SK-N-DZ (cell line): Measurements from ENCODE around the gene LMBR1.
"Not testable (repeated sequence)": the region's sequence is repeated elsewhere in the genome, so short reads cannot be mapped to it uniquely, and the experiment has no call there.

Experiments used
- DNase-seq: peaks from one replicate; pipeline ENCODE4 v3.0.0-alpha.2; 2015; ENCODE audit warnings: low spot score

Gene LMBR1

GRCh38 chr7:156659961-156660360, 233.0 kb downstream of the LMBR1 start:
- DNase-seq = no peak

GRCh38 chr7:156659203-156659602, 233.8 kb downstream of the LMBR1 start:
- DNase-seq = no peak

- no peak for DNase-seq
These were observed 235.3 kb downstream of the LMBR1 start for GRCh38 chr7:156657681-156658080.

- no peak for DNase-seq
These were observed 236.4 kb downstream of the LMBR1 start for GRCh38 chr7:156656598-156656997.

- no peak for DNase-seq
These were observed 237.0 kb downstream of the LMBR1 start for GRCh38 chr7:156655983-156656382.

GRCh38 chr7:156655251-156655650, 237.7 kb downstream of the LMBR1 start:
- no peak for DNase-seq

- DNase-seq = no peak
These were observed 238.3 kb downstream of the LMBR1 start for GRCh38 chr7:156654511-156655234.

- no peak for DNase-seq
These were observed 240.0 kb downstream of the LMBR1 start for GRCh38 chr7:156652886-156653568.

GRCh38 chr7:156651474-156651873, 241.5 kb downstream of the LMBR1 start:
- DNase-seq = no peak

GRCh38 chr7:156650042-156650441, 242.9 kb downstream of the LMBR1 start:
- no peak for DNase-seq

- not testable (repeated sequence) for DNase-seq
These were observed 245.7 kb downstream of the LMBR1 start for GRCh38 chr7:156647330-156647729.

GRCh38 chr7:156642306-156643045, 250.5 kb downstream of the LMBR1 start:
- no peak for DNase-seq

- DNase-seq = no peak
These were observed 252.0 kb downstream of the LMBR1 start for GRCh38 chr7:156640949-156641485.

- peak; percentile 75 for DNase-seq
These were observed 252.6 kb downstream of the LMBR1 start, which contains the start of gene RNF32 for GRCh38 chr7:156640257-156640948. Gene RNF32, plus strand, starts transcription at chr7:156640774. Its CDS starts 3,104 bp downstream, at chr7:156643878.

- no peak for DNase-seq
These were observed 253.3 kb downstream of the LMBR1 start for GRCh38 chr7:156639426-156640256.

GRCh38 chr7:156638443-156639077, 254.4 kb downstream of the LMBR1 start:
- DNase-seq = no peak

GRCh38 chr7:156637093-156637492, 255.9 kb downstream of the LMBR1 start:
- not testable (repeated sequence) for DNase-seq

GRCh38 chr7:156635529-156636385, 257.2 kb downstream of the LMBR1 start:
- DNase-seq = no peak

GRCh38 chr7:156634117-156634516, 258.9 kb downstream of the LMBR1 start:
- DNase-seq = no peak
